ENCODE results near the gene TMTC1. TPM values are rescaled to one million over a fixed set of nuclear protein-coding genes. Genes with fewer than 3 reads are reported as not detected.

Gene TMTC1
- total and polyA plus RNA-seq, 2 experiments from 2014 or later: 4.8 to 24.3 TPM

DNA sequence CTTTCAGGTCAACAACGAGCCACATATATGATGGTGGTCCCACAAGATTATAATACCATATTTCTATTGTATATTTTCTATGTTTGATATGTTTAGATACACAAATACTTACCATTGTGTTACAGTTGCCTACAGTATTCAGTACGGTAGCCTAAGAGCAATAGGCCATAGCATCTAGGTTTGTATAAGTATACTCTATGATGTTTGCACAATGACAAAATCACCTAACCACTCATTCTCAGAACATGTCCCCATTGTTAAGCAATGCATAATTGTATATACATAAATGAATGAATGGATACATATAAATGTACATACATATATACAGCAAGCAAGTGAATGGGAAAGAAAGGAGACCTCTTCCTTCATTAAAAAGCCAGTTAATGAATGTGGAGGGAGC, 23.8 kb downstream of the TMTC1 start:
- no peaks in the 10 kb centered on the region for H3K27me3 Mint-ChIP-seq (ENCODE audit: insufficient read depth, low read depth, poor library complexity)
- H3K36me3 Mint-ChIP-seq (ENCODE audit: low read depth): peaks cover 34% of the 10 kb centered on the region
- Histone ChIP-seq H3K4me3 (no peak overlapping the region), H3F3A (replicated peaks; ENCODE audit: low read depth) (no peaks in the 10 kb centered on the region), H3K36me3 (ENCODE audit: insufficient read depth) (no peaks in the 10 kb centered on the region), H3K4me1 (ENCODE audit: insufficient read depth) (peaks cover 15% of the 10 kb centered on the region), H4K20me1 (replicated peaks; ENCODE audit: insufficient read depth) (0 out of 2 replicates have a peak, but pooled peaks cover 8% of the 10 kb centered on the region), H3K9me2 (ENCODE audit: insufficient read depth) (no peaks in the 10 kb centered on the region; the same call in 1 of the 2 replicates), H3K79me2 (replicated peaks; ENCODE audit: insufficient read depth) (no peaks in the 10 kb centered on the region), H3K4me2 (no peak overlapping the region), H3K27ac (ENCODE audit: low read depth) (no peak overlapping the region), H2AFZ (no peak overlapping the region), H3K27me3 (ENCODE audit: insufficient read depth) (no peaks in the 10 kb centered on the region)
- H3K27ac Mint-ChIP-seq: no peak overlapping the region
- H3K9me3 Mint-ChIP-seq: peaks cover 10% of the 10 kb centered on the region
- TF ChIP-seq, protein P1, sequence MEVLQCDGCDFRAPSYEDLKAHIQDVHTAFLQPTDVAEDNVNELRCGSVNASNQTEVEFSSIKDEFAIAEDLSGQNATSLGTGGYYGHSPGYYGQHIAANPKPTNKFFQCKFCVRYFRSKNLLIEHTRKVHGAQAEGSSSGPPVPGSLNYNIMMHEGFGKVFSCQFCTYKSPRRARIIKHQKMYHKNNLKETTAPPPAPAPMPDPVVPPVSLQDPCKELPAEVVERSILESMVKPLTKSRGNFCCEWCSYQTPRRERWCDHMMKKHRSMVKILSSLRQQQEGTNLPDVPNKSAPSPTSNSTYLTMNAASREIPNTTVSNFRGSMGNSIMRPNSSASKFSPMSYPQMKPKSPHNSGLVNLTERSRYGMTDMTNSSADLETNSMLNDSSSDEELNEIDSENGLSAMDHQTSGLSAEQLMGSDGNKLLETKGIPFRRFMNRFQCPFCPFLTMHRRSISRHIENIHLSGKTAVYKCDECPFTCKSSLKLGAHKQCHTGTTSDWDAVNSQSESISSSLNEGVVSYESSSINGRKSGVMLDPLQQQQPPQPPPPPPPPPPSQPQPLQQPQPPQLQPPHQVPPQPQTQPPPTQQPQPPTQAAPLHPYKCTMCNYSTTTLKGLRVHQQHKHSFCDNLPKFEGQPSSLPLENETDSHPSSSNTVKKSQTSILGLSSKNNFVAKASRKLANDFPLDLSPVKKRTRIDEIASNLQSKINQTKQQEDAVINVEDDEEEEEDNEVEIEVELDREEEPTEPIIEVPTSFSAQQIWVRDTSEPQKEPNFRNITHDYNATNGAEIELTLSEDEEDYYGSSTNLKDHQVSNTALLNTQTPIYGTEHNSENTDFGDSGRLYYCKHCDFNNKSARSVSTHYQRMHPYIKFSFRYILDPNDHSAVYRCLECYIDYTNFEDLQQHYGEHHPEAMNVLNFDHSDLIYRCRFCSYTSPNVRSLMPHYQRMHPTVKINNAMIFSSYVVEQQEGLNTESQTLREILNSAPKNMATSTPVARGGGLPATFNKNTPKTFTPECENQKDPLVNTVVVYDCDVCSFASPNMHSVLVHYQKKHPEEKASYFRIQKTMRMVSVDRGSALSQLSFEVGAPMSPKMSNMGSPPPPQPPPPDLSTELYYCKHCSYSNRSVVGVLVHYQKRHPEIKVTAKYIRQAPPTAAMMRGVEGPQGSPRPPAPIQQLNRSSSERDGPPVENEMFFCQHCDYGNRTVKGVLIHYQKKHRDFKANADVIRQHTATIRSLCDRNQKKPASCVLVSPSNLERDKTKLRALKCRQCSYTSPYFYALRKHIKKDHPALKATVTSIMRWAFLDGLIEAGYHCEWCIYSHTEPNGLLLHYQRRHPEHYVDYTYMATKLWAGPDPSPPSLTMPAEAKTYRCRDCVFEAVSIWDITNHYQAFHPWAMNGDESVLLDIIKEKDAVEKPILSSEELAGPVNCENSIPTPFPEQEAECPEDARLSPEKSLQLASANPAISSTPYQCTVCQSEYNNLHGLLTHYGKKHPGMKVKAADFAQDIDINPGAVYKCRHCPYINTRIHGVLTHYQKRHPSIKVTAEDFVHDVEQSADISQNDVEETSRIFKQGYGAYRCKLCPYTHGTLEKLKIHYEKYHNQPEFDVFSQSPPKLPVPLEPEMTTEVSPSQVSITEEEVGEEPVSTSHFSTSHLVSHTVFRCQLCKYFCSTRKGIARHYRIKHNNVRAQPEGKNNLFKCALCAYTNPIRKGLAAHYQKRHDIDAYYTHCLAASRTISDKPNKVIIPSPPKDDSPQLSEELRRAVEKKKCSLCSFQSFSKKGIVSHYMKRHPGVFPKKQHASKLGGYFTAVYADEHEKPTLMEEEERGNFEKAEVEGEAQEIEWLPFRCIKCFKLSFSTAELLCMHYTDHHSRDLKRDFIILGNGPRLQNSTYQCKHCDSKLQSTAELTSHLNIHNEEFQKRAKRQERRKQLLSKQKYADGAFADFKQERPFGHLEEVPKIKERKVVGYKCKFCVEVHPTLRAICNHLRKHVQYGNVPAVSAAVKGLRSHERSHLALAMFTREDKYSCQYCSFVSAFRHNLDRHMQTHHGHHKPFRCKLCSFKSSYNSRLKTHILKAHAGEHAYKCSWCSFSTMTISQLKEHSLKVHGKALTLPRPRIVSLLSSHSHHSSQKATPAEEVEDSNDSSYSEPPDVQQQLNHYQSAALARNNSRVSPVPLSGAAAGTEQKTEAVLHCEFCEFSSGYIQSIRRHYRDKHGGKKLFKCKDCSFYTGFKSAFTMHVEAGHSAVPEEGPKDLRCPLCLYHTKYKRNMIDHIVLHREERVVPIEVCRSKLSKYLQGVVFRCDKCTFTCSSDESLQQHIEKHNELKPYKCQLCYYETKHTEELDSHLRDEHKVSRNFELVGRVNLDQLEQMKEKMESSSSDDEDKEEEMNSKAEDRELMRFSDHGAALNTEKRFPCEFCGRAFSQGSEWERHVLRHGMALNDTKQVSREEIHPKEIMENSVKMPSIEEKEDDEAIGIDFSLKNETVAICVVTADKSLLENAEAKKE (CRISPR knock-in tag; IDR thresholded peaks at IDR 0.05): no peak
- TF ChIP-seq ZNF331 (CRISPR knock-in tag; IDR thresholded peaks at IDR 0.05; ENCODE audit: low read depth) (no peak), ZNF114 (CRISPR knock-in tag; IDR thresholded peaks at IDR 0.05) (no peak), CREB1 (CRISPR knock-in tag; IDR thresholded peaks at IDR 0.05; ENCODE audit: low read depth) (no peak), ETS1 (IDR thresholded peaks at IDR 0.05) (no peak), EZH2 (IDR thresholded peaks at IDR 0.05; ENCODE audit: low read depth, unreplicated experiment) (no peak), STAT1 (IDR thresholded peaks at IDR 0.05; ENCODE audit: unreplicated experiment) (no peak), NANOG (IDR thresholded peaks at IDR 0.05; ENCODE audit: borderline replicate concordance) (no peak), JUNB (IDR thresholded peaks at IDR 0.05; ENCODE audit: unreplicated experiment) (no peak), POLR2AphosphoS5 (IDR thresholded peaks at IDR 0.05; ENCODE audit: low read depth) (no peak), EZH2phosphoT487 (IDR thresholded peaks at IDR 0.05; ENCODE audit: unreplicated experiment) (no peak)
- TF ChIP-seq, protein P2, sequence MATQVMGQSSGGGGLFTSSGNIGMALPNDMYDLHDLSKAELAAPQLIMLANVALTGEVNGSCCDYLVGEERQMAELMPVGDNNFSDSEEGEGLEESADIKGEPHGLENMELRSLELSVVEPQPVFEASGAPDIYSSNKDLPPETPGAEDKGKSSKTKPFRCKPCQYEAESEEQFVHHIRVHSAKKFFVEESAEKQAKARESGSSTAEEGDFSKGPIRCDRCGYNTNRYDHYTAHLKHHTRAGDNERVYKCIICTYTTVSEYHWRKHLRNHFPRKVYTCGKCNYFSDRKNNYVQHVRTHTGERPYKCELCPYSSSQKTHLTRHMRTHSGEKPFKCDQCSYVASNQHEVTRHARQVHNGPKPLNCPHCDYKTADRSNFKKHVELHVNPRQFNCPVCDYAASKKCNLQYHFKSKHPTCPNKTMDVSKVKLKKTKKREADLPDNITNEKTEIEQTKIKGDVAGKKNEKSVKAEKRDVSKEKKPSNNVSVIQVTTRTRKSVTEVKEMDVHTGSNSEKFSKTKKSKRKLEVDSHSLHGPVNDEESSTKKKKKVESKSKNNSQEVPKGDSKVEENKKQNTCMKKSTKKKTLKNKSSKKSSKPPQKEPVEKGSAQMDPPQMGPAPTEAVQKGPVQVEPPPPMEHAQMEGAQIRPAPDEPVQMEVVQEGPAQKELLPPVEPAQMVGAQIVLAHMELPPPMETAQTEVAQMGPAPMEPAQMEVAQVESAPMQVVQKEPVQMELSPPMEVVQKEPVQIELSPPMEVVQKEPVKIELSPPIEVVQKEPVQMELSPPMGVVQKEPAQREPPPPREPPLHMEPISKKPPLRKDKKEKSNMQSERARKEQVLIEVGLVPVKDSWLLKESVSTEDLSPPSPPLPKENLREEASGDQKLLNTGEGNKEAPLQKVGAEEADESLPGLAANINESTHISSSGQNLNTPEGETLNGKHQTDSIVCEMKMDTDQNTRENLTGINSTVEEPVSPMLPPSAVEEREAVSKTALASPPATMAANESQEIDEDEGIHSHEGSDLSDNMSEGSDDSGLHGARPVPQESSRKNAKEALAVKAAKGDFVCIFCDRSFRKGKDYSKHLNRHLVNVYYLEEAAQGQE (IDR thresholded peaks at IDR 0.05; ENCODE audit: unreplicated experiment): no peak
- TF ChIP-seq, protein P3, sequence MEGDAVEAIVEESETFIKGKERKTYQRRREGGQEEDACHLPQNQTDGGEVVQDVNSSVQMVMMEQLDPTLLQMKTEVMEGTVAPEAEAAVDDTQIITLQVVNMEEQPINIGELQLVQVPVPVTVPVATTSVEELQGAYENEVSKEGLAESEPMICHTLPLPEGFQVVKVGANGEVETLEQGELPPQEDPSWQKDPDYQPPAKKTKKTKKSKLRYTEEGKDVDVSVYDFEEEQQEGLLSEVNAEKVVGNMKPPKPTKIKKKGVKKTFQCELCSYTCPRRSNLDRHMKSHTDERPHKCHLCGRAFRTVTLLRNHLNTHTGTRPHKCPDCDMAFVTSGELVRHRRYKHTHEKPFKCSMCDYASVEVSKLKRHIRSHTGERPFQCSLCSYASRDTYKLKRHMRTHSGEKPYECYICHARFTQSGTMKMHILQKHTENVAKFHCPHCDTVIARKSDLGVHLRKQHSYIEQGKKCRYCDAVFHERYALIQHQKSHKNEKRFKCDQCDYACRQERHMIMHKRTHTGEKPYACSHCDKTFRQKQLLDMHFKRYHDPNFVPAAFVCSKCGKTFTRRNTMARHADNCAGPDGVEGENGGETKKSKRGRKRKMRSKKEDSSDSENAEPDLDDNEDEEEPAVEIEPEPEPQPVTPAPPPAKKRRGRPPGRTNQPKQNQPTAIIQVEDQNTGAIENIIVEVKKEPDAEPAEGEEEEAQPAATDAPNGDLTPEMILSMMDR (conservative IDR thresholded peaks at IDR 0.05; ENCODE audit: low read depth in 2 of 2): no peak
- H3K4me3 Mint-ChIP-seq: no peak overlapping the region
- peaks cover 18% of the 10 kb centered on the region; the same call in 2 of the 3 replicates for H3K4me1 Mint-ChIP-seq
- ATAC-seq (no peak), DNase-seq (ENCODE audit: low spot score) (no peak)
